Brain microvascular endothelial cell (primary cell): ENCODE data around the gene ATP6V0C.
A peak's percentile ranks its signal among the peaks of the same experiment; 100 is the strongest.

ENCODE experiments used
- DNase-seq: peaks from one replicate; pipeline ENCODE4 v3.0.0-alpha.2; 2020
- H3K27ac ChIP-seq: fragments of 250-450 bp; sonication (Bioruptor Pico); 2 replicates; pipeline ENCODE4 v1.5.1; 2020; ENCODE audit warnings: mild to moderate bottlenecking, moderate library complexity
- H3K27me3 ChIP-seq: fragments of 250-450 bp; sonication (Bioruptor Pico); replicated peaks from 2 replicates; pipeline ENCODE4 v1.5.1; 2020; ENCODE audit warnings: mild to moderate bottlenecking
- H3K36me3 ChIP-seq: fragments of 250-450 bp; sonication (Bioruptor Pico); replicated peaks from 2 replicates; pipeline ENCODE4 v1.5.1; 2020; ENCODE audit warnings: mild to moderate bottlenecking
- H3K4me3 ChIP-seq: 2 replicates; pipeline ENCODE4 v1.5.1; 2011; ENCODE audit warnings: low read depth, mild to moderate bottlenecking, control low read depth, low read length, moderate library complexity
- in situ Hi-C: cut with HindIII; loops from 2 replicates; pipeline ENCODE4 v1.10.0; 2017; ENCODE audit warnings: low sequenced_read_pairs, low pct_ligation_motif_present
- TF ChIP-seq, protein P1 (sequence below): IDR thresholded peaks from 2 replicates; pipeline ENCODE4 v1.5.1; 2011; ENCODE audit warnings: low read depth, mild to moderate bottlenecking, moderate library complexity, low read length, control low read depth, inconsistent platforms; ENCODE audit errors: missing control alignments

Gene ATP6V0C

DNA sequence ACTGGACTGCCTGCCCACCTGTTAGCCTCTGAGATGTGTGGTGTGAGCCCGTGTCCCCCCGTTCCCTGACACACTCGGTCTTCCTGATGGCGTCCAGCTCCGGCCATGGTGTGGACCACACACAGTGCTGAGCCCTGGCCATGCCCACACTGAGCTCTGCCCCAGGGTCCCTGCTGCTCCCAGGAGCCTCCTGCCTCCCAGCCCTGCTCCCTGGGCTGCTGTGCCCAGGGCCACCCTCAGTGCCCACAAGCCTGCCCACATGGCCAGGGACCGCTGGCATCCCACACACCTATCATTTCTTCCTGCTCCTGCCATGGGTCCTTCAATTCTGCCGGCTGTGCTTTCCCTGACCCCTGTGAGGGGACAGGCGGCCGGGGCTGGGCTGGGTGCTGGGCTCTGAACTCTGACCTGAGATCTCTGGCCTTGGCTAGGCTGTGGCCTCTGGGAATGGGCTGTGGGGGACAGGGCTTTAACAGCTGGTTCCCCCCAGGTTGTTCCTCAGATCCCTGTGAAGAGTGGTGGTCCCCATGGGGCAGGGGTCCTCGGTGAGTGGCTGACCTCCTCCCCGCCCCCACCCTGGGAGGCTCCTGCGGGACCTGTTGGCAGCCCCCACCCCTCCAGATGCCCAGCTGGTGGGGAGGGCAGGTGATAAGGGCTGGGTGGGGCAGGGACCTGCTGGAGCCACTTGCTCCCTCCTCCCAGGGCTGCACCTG lies 13.5 kb downstream of the ATP6V0C start:
- H3K27me3 ChIP-seq: no peaks in the 10 kb centered on the region

DNA sequence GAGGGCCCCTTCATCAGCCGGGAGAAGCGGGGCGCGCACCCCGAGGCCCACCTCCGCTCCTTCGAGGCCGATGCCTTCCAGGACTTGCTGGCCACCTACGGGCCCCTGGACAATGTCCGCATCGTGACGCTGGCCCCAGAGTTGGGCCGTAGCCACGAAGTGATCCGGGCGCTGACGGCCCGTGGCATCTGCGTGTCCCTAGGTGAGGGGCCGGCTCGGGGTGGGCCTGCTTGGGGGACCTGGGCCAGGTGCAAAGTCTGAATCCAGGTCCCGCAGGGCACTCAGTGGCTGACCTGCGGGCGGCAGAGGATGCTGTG lies 14.0 kb downstream of the ATP6V0C start:
- H3K27me3 ChIP-seq: no peaks in the 10 kb centered on the region
- TF ChIP-seq, protein P1, sequence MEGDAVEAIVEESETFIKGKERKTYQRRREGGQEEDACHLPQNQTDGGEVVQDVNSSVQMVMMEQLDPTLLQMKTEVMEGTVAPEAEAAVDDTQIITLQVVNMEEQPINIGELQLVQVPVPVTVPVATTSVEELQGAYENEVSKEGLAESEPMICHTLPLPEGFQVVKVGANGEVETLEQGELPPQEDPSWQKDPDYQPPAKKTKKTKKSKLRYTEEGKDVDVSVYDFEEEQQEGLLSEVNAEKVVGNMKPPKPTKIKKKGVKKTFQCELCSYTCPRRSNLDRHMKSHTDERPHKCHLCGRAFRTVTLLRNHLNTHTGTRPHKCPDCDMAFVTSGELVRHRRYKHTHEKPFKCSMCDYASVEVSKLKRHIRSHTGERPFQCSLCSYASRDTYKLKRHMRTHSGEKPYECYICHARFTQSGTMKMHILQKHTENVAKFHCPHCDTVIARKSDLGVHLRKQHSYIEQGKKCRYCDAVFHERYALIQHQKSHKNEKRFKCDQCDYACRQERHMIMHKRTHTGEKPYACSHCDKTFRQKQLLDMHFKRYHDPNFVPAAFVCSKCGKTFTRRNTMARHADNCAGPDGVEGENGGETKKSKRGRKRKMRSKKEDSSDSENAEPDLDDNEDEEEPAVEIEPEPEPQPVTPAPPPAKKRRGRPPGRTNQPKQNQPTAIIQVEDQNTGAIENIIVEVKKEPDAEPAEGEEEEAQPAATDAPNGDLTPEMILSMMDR: no peak
- H3K27ac ChIP-seq: no peak overlapping the region
- H3K36me3 ChIP-seq: peaks cover 41% of the 10 kb centered on the region
- H3K4me3 ChIP-seq: no peak overlapping the region
- DNase-seq: no peak
- in situ Hi-C loops: no loop called here

More for the DNA sequence above, 13.5 kb downstream of the ATP6V0C start:
- Histone ChIP-seq H3K36me3 (peaks cover 43% of the 10 kb centered on the region), H3K4me3 (no peak overlapping the region), H3K27ac (no peak overlapping the region)
- TF ChIP-seq, protein P1: no peak
- DNase-seq: no peak
- in situ Hi-C loops: no loop called here

DNA sequence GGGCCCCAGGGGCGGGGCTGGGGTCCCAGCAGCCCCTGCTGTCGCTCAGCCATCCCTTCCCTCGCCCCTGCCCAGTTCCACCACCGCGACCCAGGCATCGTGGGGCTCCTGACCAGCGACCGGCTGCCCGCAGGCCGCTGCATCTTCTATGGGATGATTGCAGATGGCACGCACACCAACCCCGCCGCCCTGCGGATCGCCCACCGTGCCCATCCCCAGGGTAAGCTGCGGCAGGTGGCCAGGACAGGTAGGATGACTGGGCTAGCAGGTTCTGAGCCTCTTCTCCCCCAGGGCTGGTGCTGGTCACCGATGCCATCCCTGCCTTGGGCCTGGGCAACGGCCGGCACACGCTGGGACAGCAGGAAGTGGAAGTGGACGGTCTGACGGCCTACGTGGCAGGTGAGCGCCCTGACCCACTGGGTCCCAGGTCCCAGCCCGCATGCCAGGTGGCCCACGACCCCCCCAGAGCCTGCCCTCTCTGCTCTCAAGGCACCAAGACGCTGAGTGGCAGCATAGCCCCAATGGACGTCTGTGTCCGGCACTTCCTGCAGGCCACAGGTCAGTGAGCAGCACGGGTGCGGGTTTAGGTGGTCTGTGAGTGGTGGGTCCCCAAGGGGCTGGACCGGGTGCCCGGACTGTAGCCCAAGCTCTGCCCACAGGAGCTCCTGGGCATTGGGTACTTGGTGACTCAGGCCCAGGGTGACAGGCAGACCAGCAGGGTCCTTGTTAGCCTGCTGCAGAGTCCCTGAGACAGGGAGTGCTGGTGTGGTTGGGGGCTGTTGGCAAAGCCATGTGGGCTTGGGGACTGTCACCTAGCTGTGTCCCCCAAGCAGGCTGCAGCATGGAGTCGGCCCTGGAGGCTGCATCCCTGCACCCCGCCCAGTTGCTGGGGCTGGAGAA lies 14.7 kb downstream of the ATP6V0C start:
- TF ChIP-seq, protein P1: no peak
- in situ Hi-C loops: no loop called here
- no peak overlapping the region for H3K27ac ChIP-seq
- no peaks in the 10 kb centered on the region for H3K27me3 ChIP-seq
- no peak for DNase-seq
- no peak overlapping the region for H3K4me3 ChIP-seq
- H3K36me3 ChIP-seq: peaks cover 38% of the 10 kb centered on the region

DNA sequence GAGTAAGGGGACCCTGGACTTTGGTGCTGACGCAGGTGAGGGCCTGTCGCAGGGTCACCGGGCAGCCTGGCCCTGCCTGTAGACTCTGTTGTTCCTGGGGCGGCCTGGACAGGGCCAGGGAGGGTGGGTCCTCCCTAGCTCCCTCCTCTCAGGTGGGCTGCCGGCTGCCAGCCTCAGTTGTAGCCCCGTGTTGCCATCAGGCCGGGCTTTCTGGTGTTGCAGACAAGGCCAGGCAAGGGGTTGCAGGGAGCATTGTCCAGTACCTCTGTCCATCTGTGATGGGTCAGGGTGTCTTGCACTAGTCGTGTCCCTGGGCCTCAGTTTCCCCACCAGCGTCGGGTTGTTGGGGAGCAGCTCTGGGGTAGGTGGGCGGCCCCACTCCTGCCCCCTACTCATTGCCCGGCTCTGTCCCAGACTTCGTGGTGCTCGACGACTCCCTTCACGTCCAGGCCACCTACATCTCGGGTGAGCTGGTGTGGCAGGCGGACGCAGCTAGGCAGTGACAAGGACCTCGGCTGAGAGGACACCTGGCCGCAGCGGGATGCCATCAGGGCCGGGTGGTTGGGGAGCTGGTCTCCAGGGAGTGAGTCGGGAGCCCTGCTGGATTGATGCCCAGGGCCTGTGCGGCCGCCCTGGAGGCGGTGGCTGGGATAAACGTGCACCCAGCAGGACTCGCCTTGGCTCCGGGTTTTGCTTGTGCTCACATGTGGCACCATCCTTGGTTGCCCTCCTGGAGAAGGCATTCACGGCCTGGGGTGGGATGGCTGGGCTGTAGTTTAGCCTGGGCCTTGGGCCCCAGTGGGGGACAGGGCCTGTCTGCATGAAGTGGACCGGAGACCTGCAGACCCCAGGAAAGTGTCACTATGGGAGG lies 15.5 kb downstream of the ATP6V0C start:
- H3K27me3 ChIP-seq: no peaks in the 10 kb centered on the region
- in situ Hi-C loops: no loop called here
- TF ChIP-seq, protein P1: peak; percentile 20
- peaks cover 32% of the 10 kb centered on the region for H3K36me3 ChIP-seq
- H3K4me3 ChIP-seq: no peak overlapping the region
- DNase-seq: no peak
- H3K27ac ChIP-seq: no peak overlapping the region

DNA sequence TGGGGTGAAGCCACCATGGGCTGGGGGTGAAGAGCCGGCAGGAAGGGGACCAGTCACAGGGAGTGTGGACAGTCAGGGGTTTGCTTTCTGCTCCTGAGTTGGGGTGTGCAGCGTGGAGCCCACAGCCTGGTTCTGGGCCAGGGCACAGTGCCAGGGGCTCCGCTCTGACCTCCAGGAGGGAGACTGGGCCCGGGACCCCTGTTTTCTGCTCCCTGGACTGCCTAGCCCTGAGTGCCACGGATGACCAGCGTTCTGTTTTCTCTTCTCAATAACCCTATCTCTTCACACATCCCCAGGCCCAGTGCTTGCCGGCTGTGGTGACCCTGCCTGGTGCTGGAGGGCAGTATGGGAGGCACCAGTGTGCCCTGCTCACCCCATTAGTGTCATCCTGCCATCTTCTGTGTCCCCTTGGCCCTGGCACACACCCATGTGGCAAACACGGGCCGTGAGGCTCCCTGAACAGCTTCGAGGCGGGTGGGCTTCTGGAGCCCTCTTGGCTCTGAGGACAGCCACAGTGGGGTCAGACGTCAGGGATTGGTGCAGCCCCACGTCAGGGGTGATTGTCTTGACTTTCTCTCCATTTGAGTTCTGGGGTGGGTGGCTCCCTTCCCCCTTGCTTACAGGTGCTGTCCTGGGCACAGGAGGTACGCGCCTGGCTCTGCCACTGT lies 16.3 kb downstream of the ATP6V0C start:
- peaks cover 25% of the 10 kb centered on the region for H3K36me3 ChIP-seq
- in situ Hi-C loops: no loop called here
- no peak for DNase-seq
- TF ChIP-seq, protein P1: no peak
- H3K27ac ChIP-seq: no peak overlapping the region
- no peak overlapping the region for H3K4me3 ChIP-seq
- no peaks in the 10 kb centered on the region for H3K27me3 ChIP-seq
